Liver (tissue), 3 donors: ENCODE results near the gene COL4A4.

Experiments used
- FOXA1 ChIP-seq: IDR thresholded peaks from 2 replicates; pipeline ENCODE4 v1.6.1; 2016; ENCODE audit warnings: antibody characterized with exemption
- FOXA2 ChIP-seq: IDR thresholded peaks from 2 replicates; pipeline ENCODE4 v1.6.1; 2016; ENCODE audit warnings: antibody characterized with exemption
- HNF4A ChIP-seq, 2 donors: conservative IDR thresholded peaks; 2 replicates each; pipeline ENCODE4 v1.6.1; 2016; ENCODE audit warnings: antibody characterized with exemption in 2 of 2, mild to moderate bottlenecking in 2 of 2
- JUND ChIP-seq, 2 donors: IDR thresholded peaks; 2 replicates each; pipeline ENCODE4 v1.6.1; 2016; ENCODE audit warnings: antibody characterized with exemption in 2 of 2
- NR2F2 ChIP-seq: IDR thresholded peaks from 2 replicates; pipeline ENCODE4 v1.6.1; 2016; ENCODE audit warnings: antibody characterized with exemption
- TAF1 ChIP-seq: conservative IDR thresholded peaks from 2 replicates; pipeline ENCODE4 v1.6.1; 2016; ENCODE audit warnings: antibody characterized with exemption, mild to moderate bottlenecking
- YY1 ChIP-seq: IDR thresholded peaks from 2 replicates; pipeline ENCODE4 v1.6.1; 2016; ENCODE audit warnings: antibody characterized with exemption, mild to moderate bottlenecking
- TF ChIP-seq, protein P1 (sequence below): fragments of 150-350 bp; IDR thresholded peaks from 2 replicates; pipeline ENCODE4 v1.5.1; 2017; ENCODE audit warnings: improper control_type of control experiment, low read depth, low read length; ENCODE audit not compliant: missing input control
- TF ChIP-seq, protein P2 (sequence below): IDR thresholded peaks from 2 replicates; pipeline ENCODE4 v1.6.1; 2016; ENCODE audit warnings: antibody characterized with exemption
- donor health status: healthy.
- donor health status: healthy.

DNA sequence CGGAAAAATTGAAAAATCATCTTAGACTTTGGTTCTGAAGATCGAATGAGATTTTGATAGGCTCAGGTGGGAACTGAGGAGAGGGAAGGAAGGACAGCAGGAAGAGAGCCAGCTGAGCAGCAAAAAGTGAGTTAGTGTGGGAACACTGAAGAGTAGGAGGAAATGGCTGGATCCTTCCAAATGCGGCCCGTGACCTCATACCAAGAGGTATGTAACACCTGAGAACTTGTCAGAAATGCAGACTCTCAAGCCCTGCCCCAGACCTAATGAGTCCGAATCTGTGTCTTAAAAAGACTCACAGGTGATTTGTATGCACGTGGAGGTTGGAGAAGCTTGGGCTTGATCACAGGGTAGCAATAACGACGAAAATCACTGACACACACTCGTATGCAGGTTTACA, 42.4 kb upstream of the COL4A4 start:
- TF ChIP-seq, protein P1, sequence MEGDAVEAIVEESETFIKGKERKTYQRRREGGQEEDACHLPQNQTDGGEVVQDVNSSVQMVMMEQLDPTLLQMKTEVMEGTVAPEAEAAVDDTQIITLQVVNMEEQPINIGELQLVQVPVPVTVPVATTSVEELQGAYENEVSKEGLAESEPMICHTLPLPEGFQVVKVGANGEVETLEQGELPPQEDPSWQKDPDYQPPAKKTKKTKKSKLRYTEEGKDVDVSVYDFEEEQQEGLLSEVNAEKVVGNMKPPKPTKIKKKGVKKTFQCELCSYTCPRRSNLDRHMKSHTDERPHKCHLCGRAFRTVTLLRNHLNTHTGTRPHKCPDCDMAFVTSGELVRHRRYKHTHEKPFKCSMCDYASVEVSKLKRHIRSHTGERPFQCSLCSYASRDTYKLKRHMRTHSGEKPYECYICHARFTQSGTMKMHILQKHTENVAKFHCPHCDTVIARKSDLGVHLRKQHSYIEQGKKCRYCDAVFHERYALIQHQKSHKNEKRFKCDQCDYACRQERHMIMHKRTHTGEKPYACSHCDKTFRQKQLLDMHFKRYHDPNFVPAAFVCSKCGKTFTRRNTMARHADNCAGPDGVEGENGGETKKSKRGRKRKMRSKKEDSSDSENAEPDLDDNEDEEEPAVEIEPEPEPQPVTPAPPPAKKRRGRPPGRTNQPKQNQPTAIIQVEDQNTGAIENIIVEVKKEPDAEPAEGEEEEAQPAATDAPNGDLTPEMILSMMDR, result no peak
- TF ChIP-seq JUND (IDR thresholded peaks at IDR 0.05) (no peak), FOXA1 (no peak), TAF1 (no peak), FOXA2 (no peak), NR2F2 (no peak), YY1 (no peak), HNF4A (conservative IDR thresholded peaks at IDR 0.05) (no peak)
- TF ChIP-seq, protein P2, sequence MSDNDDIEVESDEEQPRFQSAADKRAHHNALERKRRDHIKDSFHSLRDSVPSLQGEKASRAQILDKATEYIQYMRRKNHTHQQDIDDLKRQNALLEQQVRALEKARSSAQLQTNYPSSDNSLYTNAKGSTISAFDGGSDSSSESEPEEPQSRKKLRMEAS, result no peak
